Ishikawa (cell line): Measurements from ENCODE around the gene PITPNC1.

ENCODE experiments used
- CEBPB ChIP-seq: IDR thresholded peaks from 2 replicates; pipeline ENCODE4 v1.6.1; 2012
- CREB1 ChIP-seq: IDR thresholded peaks from 2 replicates; pipeline ENCODE4 v1.6.1; 2012; ENCODE audit warnings: low read depth
- EGR1 ChIP-seq: IDR thresholded peaks from 2 replicates; pipeline ENCODE4 v1.6.1; 2012
- EP300 ChIP-seq: IDR thresholded peaks from 2 replicates; pipeline ENCODE4 v1.6.1; 2012; ENCODE audit warnings: borderline replicate concordance
- FOXM1 ChIP-seq: IDR thresholded peaks from 2 replicates; pipeline ENCODE4 v1.6.1; 2012; ENCODE audit warnings: low read depth, borderline replicate concordance
- MAX ChIP-seq: IDR thresholded peaks from 2 replicates; pipeline ENCODE4 v1.6.1; 2012
- NFIC ChIP-seq: IDR thresholded peaks from 2 replicates; pipeline ENCODE4 v1.6.1; 2012
- RAD21 ChIP-seq: IDR thresholded peaks from 2 replicates; pipeline ENCODE4 v1.6.1; 2012; ENCODE audit warnings: low read depth
- REST ChIP-seq: IDR thresholded peaks from 2 replicates; pipeline ENCODE4 v1.6.1; 2012; ENCODE audit warnings: low read depth, mild to moderate bottlenecking
- TAF1 ChIP-seq: IDR thresholded peaks from 2 replicates; pipeline ENCODE4 v1.6.1; 2012; ENCODE audit warnings: low read depth, mild to moderate bottlenecking
- TCF12 ChIP-seq: IDR thresholded peaks from 2 replicates; pipeline ENCODE4 v1.6.1; 2012; ENCODE audit warnings: low read depth
- TEAD4 ChIP-seq: IDR thresholded peaks from 2 replicates; pipeline ENCODE4 v1.6.1; 2012
- YY1 ChIP-seq: IDR thresholded peaks from 2 replicates; pipeline ENCODE4 v1.6.1; 2012; ENCODE audit warnings: low read depth
- ZBTB7A ChIP-seq: IDR thresholded peaks from 2 replicates; pipeline ENCODE4 v1.6.1; 2012; ENCODE audit warnings: low read depth
- TF ChIP-seq, protein P1 (sequence below): IDR thresholded peaks from 2 replicates; pipeline ENCODE4 v1.6.1; 2012

The PITPNC1 gene

GRCh38 chr17:67680445-67681224 is 303.6 kb downstream of the PITPNC1 start:
- TF ChIP-seq MAX = no peak
- no peak for TF ChIP-seq TCF12
- no peak for TF ChIP-seq NFIC
- no peak for TF ChIP-seq EGR1
- no peak for TF ChIP-seq YY1
- no peak for TF ChIP-seq CREB1
- TF ChIP-seq CEBPB = no peak
- TF ChIP-seq RAD21 = no peak
- TF ChIP-seq FOXM1 = no peak
- TF ChIP-seq ZBTB7A = no peak
- TF ChIP-seq, protein P1, sequence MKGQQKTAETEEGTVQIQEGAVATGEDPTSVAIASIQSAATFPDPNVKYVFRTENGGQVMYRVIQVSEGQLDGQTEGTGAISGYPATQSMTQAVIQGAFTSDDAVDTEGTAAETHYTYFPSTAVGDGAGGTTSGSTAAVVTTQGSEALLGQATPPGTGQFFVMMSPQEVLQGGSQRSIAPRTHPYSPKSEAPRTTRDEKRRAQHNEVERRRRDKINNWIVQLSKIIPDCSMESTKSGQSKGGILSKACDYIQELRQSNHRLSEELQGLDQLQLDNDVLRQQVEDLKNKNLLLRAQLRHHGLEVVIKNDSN = no peak
- no peak for TF ChIP-seq REST
- no peak for TF ChIP-seq TAF1
- no peak for TF ChIP-seq TEAD4
- TF ChIP-seq EP300 = no peak

- TF ChIP-seq CEBPB (no peak), EGR1 (no peak), NFIC (no peak), YY1 (no peak), ZBTB7A (no peak), CREB1 (no peak)
Measured at GRCh38 chr17:67682196-67682595, 305.1 kb downstream of the PITPNC1 start.

DNA sequence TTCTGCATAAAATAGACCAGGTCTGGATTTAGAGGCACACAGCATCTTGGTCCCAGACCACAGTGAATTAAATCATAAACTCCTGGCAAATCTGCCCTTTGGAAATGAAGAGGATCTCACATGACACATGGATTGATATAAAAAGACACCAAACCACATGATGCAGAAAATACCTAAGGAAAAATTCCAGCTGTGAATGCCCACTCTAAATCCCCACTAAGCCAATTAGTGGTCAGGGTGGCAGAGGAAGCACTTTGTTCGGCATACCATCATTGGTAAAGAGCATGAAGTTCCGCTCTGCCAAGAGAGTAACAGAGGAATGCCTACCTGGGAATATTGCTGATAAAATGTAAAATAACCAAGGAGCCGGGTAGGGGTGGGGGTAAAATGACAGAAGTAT is 308.3 kb downstream of the PITPNC1 start:
- no peak for TF ChIP-seq REST
- TF ChIP-seq YY1 = no peak
- TF ChIP-seq EGR1 = no peak
- TF ChIP-seq TAF1 = no peak
- no peak for TF ChIP-seq TCF12
- TF ChIP-seq CREB1 = no peak
- no peak for TF ChIP-seq ZBTB7A
- no peak for TF ChIP-seq NFIC
- TF ChIP-seq MAX = no peak
- TF ChIP-seq TEAD4 = no peak
- no peak for TF ChIP-seq RAD21
- TF ChIP-seq, protein P1 = no peak

- no peak for TF ChIP-seq EP300
- TF ChIP-seq TCF12 = no peak
- no peak for TF ChIP-seq RAD21
- TF ChIP-seq EGR1 = no peak
- TF ChIP-seq CEBPB = no peak
- TF ChIP-seq, protein P1 = no peak
- no peak for TF ChIP-seq NFIC
- no peak for TF ChIP-seq REST
- TF ChIP-seq CREB1 = no peak
- no peak for TF ChIP-seq FOXM1
- no peak for TF ChIP-seq MAX
- TF ChIP-seq ZBTB7A = no peak
- no peak for TF ChIP-seq TAF1
- no peak for TF ChIP-seq YY1
Measured at GRCh38 chr17:67686241-67686640, 309.2 kb downstream of the PITPNC1 start.
